GM12891 (cell line): ENCODE measurements around the gene FBXL7.

ENCODE experiments used
- PAX5 ChIP-seq: IDR thresholded peaks from 2 replicates; pipeline ENCODE4 v1.6.1; 2011; ENCODE audit warnings: low read length, moderate library complexity, mild to moderate bottlenecking; ENCODE audit not compliant: insufficient read depth, severe bottlenecking
- POLR2A ChIP-seq: IDR thresholded peaks from 2 replicates; pipeline ENCODE4 v1.6.1; 2011; ENCODE audit warnings: low read depth, low read length, control low read depth
- POLR2AphosphoS5 ChIP-seq: IDR thresholded peaks from 2 replicates; pipeline ENCODE4 v1.6.1; 2011; ENCODE audit warnings: low read depth, low read length, control low read depth
- SPI1 ChIP-seq: IDR thresholded peaks from 2 replicates; pipeline ENCODE4 v1.6.1; 2011; ENCODE audit warnings: low read depth, low read length, control low read depth
- TAF1 ChIP-seq: IDR thresholded peaks from 2 replicates; pipeline ENCODE4 v1.6.1; 2011; ENCODE audit warnings: low read depth, low read length, control low read depth

DNA sequence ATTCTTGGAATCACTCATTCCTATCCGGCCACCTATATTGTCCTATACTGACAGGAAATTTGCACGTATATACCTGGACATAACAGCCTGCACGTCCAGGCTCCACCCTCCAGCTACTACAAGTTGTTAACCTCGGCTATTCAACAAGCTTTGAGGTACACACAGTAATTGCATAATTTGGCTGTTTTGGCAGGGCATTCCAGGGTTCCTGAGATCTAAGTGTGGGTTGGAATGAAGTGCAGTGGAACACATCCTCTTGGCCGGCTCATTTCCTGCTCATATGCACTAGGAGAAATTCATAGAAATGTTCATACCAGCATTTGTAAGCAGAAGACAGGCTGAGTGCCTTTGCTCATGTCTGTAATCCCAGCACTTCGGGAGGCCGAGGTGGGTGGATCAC is 222.3 kb downstream of the FBXL7 start:
- TF ChIP-seq POLR2AphosphoS5 = no peak
- no peak for TF ChIP-seq POLR2A
- TF ChIP-seq PAX5 = no peak
- TF ChIP-seq TAF1 = no peak
- no peak for TF ChIP-seq SPI1
